Esophagus squamous epithelium (tissue), 4 donors: ENCODE measurements around the gene TBXAS1.

Experiments used
- POLR2A ChIP-seq, 4 donors: fragments of 450-650 bp; IDR thresholded peaks; one replicate each; pipeline ENCODE4 v1.6.1; 2017; ENCODE audit warnings: antibody characterized with exemption in 4 of 4, mild to moderate bottlenecking in 4 of 4, moderate library complexity in 3 of 4
- TF ChIP-seq, protein P1 (sequence below), 6 experiments: fragments of 450-650 bp in 4 of 6; fragments of 200-600 bp in 2 of 6; sonication (generic) in 2 of 6; IDR thresholded peaks; one replicate each; pipeline ENCODE4 v1.5.1; 2016 to 2019; ENCODE audit warnings: antibody characterized with exemption in 6 of 6, mild to moderate bottlenecking in 4 of 6, moderate library complexity in 4 of 6

DNA sequence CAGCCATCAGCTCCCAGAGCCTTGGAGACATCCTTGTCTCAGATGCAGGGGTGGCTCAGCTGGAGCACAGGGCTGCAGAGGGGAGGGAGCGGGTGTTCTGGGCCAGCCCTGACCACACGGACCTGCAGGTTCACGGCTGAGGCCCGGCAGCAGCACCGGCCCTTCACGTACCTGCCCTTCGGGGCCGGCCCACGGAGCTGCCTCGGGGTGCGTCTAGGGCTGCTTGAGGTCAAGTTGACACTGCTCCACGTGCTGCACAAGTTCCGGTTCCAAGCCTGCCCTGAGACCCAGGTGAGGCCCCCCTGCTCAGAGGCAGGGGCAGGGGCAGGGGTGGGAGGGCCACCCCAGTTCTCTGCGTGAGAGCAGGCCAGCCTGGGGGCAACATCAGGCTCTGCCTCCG is 188.5 kb downstream of the TBXAS1 start:
- TF ChIP-seq, protein P1, sequence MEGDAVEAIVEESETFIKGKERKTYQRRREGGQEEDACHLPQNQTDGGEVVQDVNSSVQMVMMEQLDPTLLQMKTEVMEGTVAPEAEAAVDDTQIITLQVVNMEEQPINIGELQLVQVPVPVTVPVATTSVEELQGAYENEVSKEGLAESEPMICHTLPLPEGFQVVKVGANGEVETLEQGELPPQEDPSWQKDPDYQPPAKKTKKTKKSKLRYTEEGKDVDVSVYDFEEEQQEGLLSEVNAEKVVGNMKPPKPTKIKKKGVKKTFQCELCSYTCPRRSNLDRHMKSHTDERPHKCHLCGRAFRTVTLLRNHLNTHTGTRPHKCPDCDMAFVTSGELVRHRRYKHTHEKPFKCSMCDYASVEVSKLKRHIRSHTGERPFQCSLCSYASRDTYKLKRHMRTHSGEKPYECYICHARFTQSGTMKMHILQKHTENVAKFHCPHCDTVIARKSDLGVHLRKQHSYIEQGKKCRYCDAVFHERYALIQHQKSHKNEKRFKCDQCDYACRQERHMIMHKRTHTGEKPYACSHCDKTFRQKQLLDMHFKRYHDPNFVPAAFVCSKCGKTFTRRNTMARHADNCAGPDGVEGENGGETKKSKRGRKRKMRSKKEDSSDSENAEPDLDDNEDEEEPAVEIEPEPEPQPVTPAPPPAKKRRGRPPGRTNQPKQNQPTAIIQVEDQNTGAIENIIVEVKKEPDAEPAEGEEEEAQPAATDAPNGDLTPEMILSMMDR (IDR thresholded peaks at IDR 0.05) = no peak
- TF ChIP-seq POLR2A (IDR thresholded peaks at IDR 0.05) = no peak
